ENCODE measurements around the gene CREM.

GRCh38 chr10:35232527-35232926, 105.9 kb downstream of the CREM start:
- TF ChIP-seq REST (IDR thresholded peaks at IDR 0.05; ENCODE audit: low read depth) (no peak), NFIC (IDR thresholded peaks at IDR 0.05) (no peak), CEBPB (IDR thresholded peaks at IDR 0.05) (no peak), TAF1 (IDR thresholded peaks at IDR 0.05; ENCODE audit: low read depth) (no peak)
- TF ChIP-seq, protein P1, sequence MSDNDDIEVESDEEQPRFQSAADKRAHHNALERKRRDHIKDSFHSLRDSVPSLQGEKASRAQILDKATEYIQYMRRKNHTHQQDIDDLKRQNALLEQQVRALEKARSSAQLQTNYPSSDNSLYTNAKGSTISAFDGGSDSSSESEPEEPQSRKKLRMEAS (IDR thresholded peaks at IDR 0.05) = no peak
